ENCODE results near the gene BCO2.
A peak's percentile ranks its signal among the peaks of the same experiment; 100 is the strongest.

BCO2 gene

DNA sequence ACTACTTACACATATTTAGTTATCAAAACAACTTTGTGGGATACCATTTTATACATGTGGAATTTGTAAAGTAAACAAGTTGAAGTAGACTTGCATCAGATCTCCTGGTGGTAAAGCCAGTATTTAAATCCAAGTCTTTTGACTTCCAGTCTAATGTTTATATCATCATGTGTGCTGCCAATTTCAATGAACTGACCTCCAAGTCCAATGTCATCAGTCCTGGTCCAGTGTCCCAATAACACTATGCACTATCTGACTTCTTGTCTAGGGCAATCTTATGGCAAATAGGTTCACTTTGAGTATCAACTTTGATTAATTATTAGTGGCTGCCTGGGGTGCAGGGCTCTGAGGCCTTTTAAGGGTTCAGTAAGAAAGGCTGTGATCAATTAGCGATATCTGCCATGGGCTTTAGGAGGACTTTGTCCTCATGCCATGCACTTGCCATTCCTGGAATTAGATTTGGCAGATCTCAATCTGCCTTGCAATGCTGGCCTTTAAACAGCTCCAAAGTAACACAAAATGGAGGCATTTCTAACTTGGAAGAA is 41.3 kb downstream of the BCO2 start:
- no peak for DNase-seq (ENCODE audit: low spot score)

DNA sequence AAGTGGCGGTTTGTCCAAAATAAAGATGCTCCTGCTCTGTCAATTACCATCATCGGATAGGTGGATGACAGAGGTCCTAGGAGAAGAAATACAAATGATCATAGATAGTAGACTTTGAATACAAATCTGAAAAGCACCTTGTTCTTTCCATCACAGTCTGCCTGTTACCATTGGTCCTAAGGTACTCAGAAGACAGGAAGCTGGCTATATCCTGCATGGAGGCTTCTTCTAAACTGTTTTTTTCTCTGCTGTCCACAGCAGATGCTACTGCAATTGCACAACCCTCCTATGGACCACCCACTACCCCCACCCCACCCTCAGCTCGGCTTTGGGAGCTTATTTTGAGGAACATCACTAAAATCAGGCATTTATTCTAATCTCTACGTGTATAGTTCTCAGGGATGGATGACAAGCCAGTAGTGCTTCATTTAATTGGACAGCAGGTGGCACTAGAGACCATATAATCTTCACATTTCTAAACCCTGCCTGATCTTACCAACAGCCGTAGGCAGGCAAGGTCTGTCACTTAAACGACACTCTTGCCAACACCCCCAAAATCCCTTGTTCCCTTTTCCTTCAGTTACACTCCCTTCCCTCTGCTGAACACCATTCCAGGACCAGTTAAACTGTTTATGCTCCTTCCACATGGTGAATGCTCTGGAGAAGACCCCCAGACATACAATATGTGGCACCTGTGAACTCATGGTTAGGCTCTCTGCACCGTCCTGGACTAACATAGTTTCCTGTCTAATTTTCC is 44.3 kb downstream of the BCO2 start:
- peak; percentile 78 for DNase-seq (ENCODE audit: low spot score)

DNA sequence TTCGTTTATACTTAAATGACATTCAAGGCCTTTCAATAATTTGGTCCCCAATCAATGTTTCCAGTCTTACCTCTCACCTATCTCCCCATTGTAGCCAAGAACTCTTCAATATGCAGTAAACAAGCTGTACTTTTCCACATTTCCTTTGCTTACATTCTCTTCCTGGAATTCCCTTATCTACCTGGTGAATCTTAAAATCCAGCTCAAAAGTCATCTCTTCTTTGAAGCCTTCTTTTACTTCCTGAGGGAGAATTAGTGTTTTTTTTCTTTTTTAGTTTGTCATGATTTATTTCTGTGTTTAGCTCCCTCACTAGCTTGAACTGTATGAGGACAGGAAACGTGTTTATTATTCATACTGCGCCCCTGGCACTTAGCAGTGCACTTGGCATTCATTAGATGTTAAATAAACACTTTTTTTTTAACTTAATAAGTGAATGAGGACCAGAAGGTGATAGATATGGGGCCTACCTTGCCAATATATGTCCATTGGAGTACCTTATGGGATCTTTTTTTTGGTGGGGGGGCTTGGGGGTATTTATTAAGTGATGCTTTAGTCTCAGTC is 46.0 kb downstream of the BCO2 start:
- DNase-seq (ENCODE audit: low spot score) = no peak

DNA sequence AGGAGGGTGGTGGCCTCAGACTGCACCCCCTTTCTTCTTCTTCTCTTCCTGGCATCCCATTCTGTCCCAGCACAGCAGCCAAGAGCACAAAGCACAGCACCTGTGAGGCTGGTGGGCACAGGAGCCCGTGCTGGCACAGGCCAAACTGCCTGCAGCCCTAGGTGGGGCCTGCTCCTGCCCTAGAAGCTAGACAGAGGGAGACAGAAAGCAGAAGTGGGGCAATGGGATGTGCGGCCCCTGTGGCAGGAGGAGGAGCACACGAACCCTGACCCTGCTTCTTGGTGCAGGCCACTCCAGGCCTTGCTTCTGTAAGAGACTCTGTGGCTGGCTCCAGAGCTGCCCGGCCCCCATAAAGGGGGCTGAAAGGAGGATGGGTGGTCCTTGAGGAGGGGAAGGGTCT is 47.0 kb downstream of the BCO2 start:
- DNase-seq (ENCODE audit: low spot score) = no peak

DNA sequence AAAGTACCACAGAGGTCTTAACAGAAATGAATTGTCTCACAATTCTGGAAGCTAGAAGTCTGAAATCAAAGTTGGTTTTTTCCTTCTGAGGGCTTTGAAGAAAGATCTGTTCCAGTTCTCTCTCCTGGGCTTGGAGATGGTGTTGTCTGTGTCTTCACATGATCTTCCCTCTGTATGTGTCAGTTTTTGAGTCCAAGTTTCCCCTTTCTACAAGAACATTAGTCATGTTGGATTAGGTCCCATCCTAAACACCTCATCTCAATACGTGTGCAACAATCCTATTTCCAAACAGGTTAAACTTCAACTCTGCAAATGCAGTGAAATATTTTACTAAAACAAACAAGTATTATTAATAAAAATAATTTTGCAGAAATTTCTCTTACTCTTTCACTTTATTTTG is 47.8 kb downstream of the BCO2 start:
- peak; percentile 27 for DNase-seq (ENCODE audit: low spot score)

DNA sequence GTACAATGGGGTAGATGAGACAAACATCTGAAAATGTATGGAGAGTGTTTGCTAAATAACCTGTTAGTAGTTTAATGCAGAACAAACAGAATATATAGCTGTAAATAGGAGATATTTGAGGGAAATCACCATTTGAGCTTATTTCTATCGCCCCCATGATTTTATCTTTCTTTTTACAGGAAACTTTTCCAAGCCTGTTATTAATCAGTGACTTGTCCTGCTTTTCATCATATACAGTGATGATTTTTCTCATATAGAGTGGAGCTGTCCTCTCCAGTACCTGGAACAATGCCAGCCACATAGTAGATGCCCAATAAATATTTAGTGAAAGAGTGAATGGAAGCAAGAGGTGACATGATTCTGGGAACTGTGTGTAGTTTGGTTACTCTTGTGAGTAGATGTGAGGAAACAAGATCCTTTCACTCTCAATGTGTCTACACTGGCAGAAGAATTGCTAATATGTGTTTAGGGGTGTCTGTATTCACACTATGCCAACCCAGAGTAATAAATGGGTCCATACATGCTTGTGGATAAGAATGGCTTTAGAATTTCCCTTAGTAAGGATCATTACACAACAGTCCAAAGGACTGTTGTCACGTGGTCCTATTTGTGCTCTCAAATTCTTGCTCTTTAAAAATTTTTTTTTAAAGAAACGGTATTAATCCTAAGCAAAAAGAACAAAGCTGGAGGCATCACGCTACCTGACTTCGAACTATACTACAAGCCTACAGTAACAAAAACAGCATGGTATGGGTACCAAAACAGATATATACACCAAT is 48.6 kb downstream of the BCO2 start:
- DNase-seq (ENCODE audit: low spot score) = no peak

DNA sequence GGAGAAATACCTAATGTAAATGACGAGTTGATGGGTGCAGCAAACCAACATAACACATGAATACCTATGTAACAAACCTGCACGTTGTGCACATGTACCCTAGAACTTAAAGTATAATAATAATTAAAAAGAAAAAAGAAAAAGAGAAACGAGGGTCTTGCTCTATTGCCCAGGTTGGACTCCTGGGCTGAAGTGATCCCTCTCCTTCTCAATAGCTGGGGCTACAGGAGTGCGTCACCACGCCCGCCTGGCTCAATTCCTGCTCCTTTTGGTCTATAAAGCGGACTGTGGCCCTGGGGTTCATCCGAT is 50.4 kb downstream of the BCO2 start:
- DNase-seq (ENCODE audit: low spot score) = peak; percentile 81

DNA sequence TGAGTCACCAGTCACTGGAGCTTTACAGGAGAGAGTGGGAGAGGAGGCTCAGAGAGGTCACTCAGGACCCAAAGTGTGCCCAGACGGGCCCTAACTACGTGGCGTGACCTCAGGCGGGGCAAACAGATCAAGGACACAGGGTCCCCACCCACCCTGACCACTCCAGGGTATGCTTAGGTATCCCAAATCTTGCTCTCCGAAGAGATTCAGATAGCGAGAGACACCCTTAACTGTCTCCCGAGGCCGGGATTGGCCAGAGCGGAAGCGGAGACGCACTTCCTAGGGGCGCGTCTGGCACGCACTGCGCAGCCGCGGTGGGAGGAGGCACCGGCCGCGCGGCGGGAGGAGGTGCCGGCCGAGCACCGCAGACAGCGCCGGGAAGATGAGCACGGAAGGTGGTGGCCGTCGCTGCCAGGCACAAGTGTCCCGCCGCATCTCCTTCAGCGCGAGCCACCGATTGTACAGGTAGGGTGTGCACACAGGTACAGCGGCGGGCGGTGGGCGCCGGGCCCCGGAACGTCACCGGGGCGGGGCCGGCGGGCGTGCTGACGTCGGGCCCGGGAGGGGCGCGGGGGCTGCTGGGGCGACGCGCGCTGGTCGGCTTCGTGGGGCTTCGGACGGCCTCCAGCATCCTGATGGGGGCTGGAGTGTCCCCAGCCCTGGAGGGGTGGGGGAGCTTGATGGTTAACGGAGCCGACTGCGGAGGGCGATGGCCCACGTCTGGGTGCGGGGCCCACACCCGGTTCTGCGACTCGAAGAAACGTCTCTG is 50.9 kb downstream of the BCO2 start, which contains the start of gene PTS:
TSS of gene PTS (plus strand) at position 367 of the 769 bp plus-strand sequence. CDS start at position 383, 16 bp downstream.
- DNase-seq (ENCODE audit: low spot score) = peak; percentile 90

DNA sequence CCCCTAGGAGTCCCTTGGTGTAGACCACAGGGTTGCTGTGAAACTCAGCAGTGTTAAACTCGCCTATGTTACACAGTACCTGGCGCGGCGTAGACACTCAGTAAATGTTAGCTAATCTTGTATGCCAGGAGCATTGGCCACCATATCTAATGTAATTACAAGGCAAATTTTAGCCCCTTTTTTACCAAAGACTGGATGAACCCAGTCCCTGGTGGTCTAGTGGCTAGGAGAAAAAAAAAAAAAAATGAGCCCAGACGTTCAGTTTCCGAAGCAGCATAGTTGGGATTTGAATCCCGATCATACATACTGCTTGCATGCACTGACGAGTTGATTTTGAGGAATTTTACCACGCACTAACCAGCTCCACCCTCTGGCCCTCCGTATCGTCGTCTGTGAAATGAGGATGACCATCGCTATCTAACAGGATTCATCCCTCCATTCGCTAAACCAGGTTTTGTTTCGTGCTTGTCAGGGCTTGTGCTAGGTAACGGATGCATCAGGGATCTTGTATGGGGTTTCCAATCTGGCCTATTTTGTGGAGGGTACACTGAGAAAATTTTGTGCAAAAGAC is 51.6 kb downstream of the BCO2 start:
- peak; percentile 29 for DNase-seq (ENCODE audit: low spot score)

DNA sequence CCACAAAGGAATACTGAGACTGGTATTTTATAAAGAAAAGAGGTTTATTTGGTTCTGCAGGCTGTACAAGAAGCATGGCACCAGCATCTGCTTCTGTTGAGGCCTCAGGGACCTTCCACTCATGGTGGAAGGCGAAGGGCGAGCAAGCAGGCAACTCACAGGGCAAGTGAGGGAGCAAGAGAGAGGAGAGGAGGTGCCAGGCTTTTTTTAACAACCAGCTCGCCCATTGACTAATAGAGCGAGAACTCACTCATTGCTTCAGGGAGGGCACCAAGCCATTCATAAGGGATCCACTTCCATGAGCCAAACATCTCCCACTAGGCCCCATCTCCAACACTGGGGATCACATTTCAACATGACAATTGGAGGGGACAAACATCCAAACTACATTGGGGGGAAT is 52.2 kb downstream of the BCO2 start:
- DNase-seq (ENCODE audit: low spot score) = no peak

DNA sequence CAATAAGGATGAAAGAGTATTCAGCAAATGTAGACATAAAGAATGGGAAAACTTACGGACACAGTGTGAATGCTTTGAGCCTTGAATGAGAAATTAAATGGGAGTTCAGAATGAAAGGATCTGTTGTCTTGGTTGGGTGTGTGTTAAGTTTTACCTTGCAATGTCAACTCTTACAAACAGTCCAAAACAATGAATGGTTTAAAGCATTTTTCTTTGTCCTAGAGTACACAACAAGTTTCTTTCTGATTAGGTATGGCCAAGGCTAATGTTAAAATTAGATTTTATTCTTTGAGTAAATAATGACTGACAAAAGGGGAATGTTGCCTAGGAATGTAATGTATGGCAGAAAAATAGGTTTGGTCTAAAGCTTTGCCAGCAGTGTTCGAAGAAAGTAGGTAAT is 53.4 kb downstream of the BCO2 start:
- no peak for DNase-seq (ENCODE audit: low spot score)

DNA sequence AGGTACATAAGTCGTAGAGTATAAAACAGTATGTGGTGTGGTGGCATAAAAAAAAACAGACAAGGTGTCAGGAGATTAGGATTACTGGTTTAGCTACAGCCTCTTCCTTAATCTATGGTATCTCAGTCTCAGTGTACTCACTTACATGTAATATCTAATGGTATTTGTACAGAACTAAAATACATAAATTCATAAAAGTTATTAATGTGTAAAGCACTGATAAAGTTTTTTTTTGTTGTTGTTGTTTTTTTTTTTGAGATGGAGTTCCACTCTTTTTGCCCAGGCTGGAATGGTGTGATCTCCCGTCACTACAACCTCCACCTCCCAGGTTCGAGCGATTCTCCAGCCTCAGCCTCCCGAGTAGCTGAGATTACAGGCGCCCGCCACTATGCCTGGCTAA is 53.8 kb downstream of the BCO2 start:
- no peak for DNase-seq (ENCODE audit: low spot score)

DNA sequence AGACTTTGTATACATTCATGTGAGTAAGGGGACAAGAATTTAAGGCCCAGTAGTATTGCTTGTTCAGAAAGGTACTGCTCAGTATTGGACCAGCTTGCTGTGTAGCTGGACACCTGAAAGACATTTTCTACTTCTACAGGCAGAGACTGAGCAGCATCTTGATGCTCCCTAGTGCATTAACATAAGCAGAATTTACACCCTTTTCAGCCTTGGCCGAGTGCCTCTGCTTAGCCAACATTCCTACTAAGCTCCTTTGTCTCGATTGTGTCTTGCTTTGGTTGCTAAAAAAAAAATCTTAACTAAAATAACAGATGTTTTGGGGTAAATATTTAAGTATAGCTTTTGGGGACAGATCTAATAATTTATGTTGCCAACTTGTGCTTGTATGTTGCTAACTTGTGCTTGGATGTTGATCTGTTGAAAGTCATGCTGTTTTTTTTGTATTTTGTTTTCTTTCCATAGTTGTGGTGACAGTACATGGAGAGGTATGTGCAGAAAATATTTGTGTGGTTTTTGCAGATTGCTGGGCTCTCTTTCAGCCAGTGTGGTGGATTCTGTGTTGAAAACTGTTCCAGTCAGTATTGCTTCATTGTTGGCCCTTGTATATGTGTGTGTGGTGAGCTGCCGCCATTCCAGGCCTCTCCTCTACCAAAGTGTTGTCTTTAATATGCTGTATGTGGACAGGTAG is 54.6 kb downstream of the BCO2 start:
- DNase-seq (ENCODE audit: low spot score) = no peak

DNA sequence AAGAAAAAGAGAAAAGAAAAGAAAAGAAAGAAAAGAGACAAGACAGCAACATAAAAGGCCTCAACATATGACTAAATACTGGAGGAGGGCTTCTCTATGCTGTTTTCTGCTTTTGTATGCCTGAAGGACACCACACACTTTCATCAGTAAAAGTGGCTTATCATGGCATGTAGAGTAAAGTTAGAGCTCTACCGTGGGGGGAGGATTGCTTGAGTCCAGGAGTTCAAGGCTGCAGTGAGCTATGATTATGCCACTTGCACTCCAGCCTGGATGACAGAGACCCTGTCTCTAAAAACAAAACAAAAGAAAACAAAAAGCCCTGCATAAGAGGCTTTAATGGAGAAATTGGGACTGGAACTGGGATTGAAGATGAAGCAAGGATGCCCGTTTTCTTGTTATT is 56.6 kb downstream of the BCO2 start:
- no peak for DNase-seq (ENCODE audit: low spot score)

DNA sequence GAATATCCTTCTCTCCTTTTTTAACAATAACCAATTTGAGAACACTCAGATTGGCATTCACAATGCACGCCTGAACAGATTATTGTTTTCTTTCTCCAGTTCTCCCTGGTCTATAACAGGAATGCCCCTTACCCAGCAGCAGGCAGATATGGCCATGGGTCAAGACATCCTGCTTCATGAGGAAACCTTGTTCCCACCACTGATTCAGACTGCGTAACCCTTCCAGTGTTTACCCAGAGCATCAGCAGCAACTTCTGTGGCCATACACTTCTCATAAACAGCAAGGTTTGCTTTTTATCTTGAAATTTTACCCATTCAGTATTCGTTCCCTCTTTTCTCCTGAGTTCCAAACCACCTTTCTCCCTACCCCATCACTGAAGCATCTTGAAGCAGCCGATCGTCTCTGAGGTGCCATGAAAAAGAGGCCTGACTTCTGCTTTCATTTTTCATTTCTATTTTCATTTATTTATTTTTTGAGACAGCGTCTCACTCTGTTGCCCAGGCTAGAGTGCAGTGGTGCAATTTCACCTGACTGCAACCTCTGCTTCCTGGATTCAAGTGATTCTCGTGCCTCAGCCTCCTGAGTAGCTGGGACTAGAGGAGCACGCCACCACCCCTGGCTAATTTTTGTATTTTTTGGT is 60.6 kb downstream of the BCO2 start:
- no peak for DNase-seq (ENCODE audit: low spot score)

DNA sequence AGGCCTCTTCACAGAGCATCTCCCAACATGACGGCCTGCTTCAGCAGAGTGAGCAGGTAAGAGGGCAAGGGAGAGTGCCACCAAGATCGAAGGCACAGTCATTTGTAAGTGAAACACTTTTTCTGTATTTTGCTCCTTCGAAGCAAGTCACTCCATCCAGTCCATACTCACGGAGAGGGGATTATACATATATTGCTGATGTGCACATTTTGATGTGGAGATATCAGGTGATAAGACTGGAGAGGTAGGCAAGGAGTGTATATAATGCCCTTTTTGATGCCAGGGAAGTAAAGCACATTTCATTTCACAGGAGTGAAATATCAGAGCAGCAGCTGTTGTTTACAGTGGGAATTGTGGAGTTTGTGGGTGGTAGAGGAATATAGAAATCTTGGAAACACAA is 62.1 kb downstream of the BCO2 start:
- DNase-seq (ENCODE audit: low spot score) = no peak

DNA sequence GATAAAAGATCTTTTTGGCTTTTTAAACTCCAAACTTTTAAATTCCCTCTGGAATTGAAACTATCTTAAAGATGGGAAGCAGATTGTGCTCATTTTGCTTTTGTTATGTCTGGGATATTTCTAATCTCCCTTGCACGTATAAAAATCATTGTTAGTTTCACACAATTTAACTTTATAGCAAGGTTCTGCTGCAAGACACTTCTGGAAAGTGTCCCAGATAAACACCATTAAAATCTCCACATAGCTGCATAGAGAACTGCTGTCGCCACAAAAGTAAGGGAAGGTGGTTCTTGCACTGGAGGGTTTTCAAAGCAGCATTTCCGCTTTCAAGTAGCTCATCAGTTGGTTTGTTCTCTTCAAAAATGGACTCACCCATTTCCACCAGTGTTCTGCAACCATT is 62.7 kb downstream of the BCO2 start:
- DNase-seq (ENCODE audit: low spot score) = no peak

DNA sequence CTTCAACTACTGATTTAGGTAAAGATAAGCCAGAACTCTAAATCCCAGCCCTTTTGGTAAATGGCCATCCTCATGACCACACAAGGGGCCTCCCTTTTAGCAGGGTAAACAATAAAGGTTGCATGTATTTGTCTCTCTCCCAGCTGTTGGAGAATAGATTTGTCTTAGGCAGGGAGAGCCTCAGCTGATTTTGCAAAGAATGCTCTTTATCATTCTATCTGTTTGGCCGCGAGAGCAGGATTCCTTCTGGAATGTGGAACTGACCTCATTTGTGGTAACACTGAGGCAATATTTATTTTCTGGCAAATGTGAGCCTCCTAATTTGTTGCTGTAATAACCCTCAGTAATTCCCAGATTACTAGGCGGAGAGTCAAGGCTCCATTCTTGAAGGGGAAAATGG is 66.2 kb downstream of the BCO2 start:
- no peak for DNase-seq (ENCODE audit: low spot score)

DNA sequence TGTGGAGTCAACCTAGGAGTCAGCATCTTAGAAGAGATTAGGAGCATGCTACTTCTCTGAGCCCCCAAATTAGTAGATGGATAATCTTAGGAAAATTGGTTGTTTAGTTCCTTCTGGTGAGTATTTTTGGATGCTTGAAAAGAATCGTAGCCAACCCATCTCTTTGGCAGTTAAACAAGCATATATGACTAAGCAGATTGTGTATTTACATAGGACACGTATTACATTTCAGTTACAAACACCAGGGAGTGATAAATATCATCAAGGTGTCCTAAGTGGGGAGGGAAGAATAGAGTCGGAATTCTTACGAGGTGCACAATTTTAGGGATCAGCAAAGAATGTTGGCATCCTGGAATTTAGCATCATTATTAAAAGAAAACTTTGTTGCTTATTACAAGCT is 71.9 kb downstream of the BCO2 start:
- DNase-seq (ENCODE audit: low spot score) = no peak

DNA sequence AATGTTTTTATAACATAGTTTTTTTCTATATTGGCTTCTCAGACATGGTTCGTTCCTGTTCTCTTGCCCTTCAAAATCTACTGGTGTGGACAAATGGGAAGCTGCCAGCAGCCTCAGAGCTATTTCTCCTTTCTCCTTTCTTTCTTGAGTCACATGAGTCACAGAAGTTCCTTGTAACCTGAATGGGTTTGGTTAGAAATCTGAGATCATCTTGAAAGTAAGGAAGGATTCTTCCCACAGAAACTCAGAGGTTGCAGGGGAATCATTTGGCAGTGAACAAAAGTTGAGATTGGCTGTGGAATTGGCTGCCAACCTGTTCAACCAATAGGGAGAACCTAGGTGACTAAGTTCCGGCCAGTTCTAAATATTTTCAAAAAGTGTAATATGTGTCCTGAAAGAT is 72.9 kb downstream of the BCO2 start:
- DNase-seq (ENCODE audit: low spot score) = peak; percentile 77

Data from kidney tubule cell (primary cell).